Fibroblast of lung (primary cell): ENCODE measurements around the gene SUSD1. TPM values are rescaled to one million over a fixed set of nuclear protein-coding genes. Genes with fewer than 3 reads are reported as not detected.
A peak's percentile ranks its signal among the peaks of the same experiment; 100 is the strongest.

Experiments
- DNase-seq, 2 donors: peaks; one replicate each; pipeline versions ENCODE4 v3.0.0 to v3.0.0-alpha.2; 2010; ENCODE audit warnings: low read depth in 2 of 2
- H2AFZ ChIP-seq: 2 replicates; pipeline ENCODE4 v1.5.1; 2012; ENCODE audit warnings: low read length, control low read depth, inconsistent platforms
- H3K27ac ChIP-seq: 2 replicates; pipeline ENCODE4 v1.5.1; 2011; ENCODE audit warnings: low read length, control low read depth; ENCODE audit not compliant: insufficient read depth
- H3K27me3 ChIP-seq: 2 replicates; pipeline ENCODE4 v1.5.1; 2011; ENCODE audit warnings: mild to moderate bottlenecking, low read length; ENCODE audit not compliant: control insufficient read depth, insufficient read depth
- H3K36me3 ChIP-seq: 2 replicates; pipeline ENCODE4 v1.5.1; 2011; ENCODE audit warnings: low read length; ENCODE audit not compliant: control insufficient read depth, insufficient read depth
- H3K4me1 ChIP-seq: 2 replicates; pipeline ENCODE4 v1.5.1; 2011; ENCODE audit warnings: low read length; ENCODE audit not compliant: control insufficient read depth, insufficient read depth; ENCODE audit errors: extremely low read depth
- H3K4me2 ChIP-seq: 2 replicates; pipeline ENCODE4 v1.5.1; 2011; ENCODE audit warnings: low read length, control low read depth; ENCODE audit not compliant: insufficient read depth; ENCODE audit errors: extremely low read depth
- H3K4me3 ChIP-seq, 4 experiments: fragments of 200-600 bp in 1 of 4; sonication (generic) in 1 of 4; replicated peaks in 1 of 4; 2 replicates each; pipeline ENCODE4 v1.5.1; 2011 to 2016; ENCODE audit warnings: low read length in 4 of 4, low read depth in 3 of 4, mild to moderate bottlenecking in 3 of 4, control low read depth in 2 of 4, inconsistent platforms in 1 of 4, mixed read lengths in 1 of 4; ENCODE audit not compliant: insufficient read depth in 1 of 4; ENCODE audit errors: control extremely low read depth in 1 of 4
- H3K79me2 ChIP-seq: 2 replicates; pipeline ENCODE4 v1.5.1; 2012; ENCODE audit warnings: mild to moderate bottlenecking, low read length, inconsistent platforms; ENCODE audit not compliant: control insufficient read depth, insufficient read depth
- H3K9ac ChIP-seq: 2 replicates; pipeline ENCODE4 v1.5.1; 2011; ENCODE audit warnings: mild to moderate bottlenecking, low read length, control low read depth; ENCODE audit not compliant: insufficient read depth
- H3K9me3 ChIP-seq: 2 replicates; pipeline ENCODE4 v1.5.1; 2012; ENCODE audit warnings: low read depth, low read length; ENCODE audit not compliant: control insufficient read depth, insufficient read depth
- H4K20me1 ChIP-seq: 2 replicates; pipeline ENCODE4 v1.5.1; 2011; ENCODE audit warnings: low read length; ENCODE audit not compliant: control insufficient read depth, insufficient read depth; ENCODE audit errors: extremely low read depth
- CTCF ChIP-seq, 2 donors: IDR thresholded peaks in 1 of 2; conservative IDR thresholded peaks in 1 of 2; 1 replicate in 1 of 2; 2 replicates in 1 of 2; pipeline ENCODE4 v1.5.1; 2011 to 2012; ENCODE audit warnings: low read length in 2 of 2, control low read depth in 1 of 2, inconsistent platforms in 1 of 2, low read depth in 1 of 2, mild to moderate bottlenecking in 1 of 2
- EZH2 ChIP-seq: IDR thresholded peaks from 2 replicates; pipeline ENCODE4 v1.5.1; 2012; ENCODE audit warnings: low read length, control low read depth, mild to moderate bottlenecking; ENCODE audit errors: missing control alignments
- polyA plus RNA-seq, 2 donors: library from polyadenylated mRNA; depleted of rRNA in 1 of 2; stranded (reverse) in 1 of 2; unstranded in 1 of 2; fragments of >200 nt; gene quantifications; 2 replicates each; pipeline ENCODE4 v1.2.1, GENCODE V29; 2011 to 2012; ENCODE audit warnings: missing spikeins in 1 of 2
- total RNA-seq: library from RNA; depleted of rRNA; stranded (reverse); fragments of >200 nt; gene quantifications from 2 replicates; pipeline ENCODE4 v1.2.1, GENCODE V29; 2014

SUSD1 gene
- total and polyA plus RNA-seq, 2 donors (not counting 1 experiment from before 2014, with no cell fraction given), result 27.4 to 28.6 TPM

DNA sequence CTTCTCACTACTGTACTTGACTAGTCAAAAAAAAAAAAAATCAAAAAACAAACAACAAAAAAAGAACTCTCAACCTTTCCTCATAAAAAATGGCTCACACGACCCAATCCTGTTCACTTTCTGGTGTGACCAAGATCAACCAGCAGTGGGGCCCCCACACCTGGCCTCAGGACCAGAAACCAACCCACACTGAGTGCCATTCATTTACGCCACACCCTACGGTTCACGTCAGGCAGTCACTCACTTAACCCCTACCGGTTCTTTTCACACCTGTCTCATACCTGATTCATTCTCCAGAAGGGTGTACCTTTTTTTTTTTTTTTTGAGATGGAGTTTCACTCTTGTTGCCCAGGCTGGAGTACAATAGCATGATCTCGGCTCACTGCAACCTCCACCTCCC is 5.7 kb downstream of the SUSD1 start:
- no peak overlapping the region for H2AFZ ChIP-seq
- no peaks in the 10 kb centered on the region for H3K9me3 ChIP-seq
- no peak overlapping the region for H3K4me3 ChIP-seq
- H3K27ac ChIP-seq, result no peak overlapping the region
- peaks cover 7% of the 10 kb centered on the region for H3K4me1 ChIP-seq
- no peaks in the 10 kb centered on the region for H3K79me2 ChIP-seq
- peaks cover 2% of the 10 kb centered on the region for H3K36me3 ChIP-seq
- no peak overlapping the region for H3K9ac ChIP-seq
- H3K4me2 ChIP-seq, result no peak overlapping the region
- TF ChIP-seq EZH2 (no peak), CTCF (conservative IDR thresholded peaks at IDR 0.05 in 1 of 2, IDR thresholded peaks at IDR 0.05 in 1 of 2; ENCODE audit: low read depth in 1 of 2, low read length in 2 of 2) (no peak)
- H4K20me1 ChIP-seq, result no peaks in the 10 kb centered on the region
- no peak for DNase-seq
- H3K27me3 ChIP-seq, result no peaks in the 10 kb centered on the region

DNA sequence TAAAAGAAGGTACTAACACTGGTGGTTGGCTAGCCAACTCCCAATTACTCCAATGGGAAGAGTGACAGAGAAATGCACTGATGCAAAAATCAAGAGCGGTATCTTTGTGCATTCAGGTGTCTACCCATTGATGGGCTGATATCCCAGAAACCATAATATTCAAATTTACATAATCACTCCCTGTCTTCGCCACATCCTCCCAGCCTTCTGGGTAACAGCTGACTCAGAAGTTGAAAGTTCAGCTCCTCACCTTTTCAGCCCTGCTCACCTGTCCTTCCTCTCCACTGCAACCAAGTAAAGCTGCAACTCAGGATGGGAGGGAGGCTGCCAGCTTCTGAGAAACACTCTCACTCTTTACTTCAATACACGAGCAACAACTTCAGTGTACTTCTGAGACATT is 6.9 kb downstream of the SUSD1 start:
- Histone ChIP-seq H2AFZ (no peak overlapping the region), H3K4me1 (peaks cover 3% of the 10 kb centered on the region), H3K79me2 (no peaks in the 10 kb centered on the region), H3K4me3 (no peak overlapping the region), H3K27me3 (no peaks in the 10 kb centered on the region), H3K4me2 (no peak overlapping the region), H3K9me3 (no peaks in the 10 kb centered on the region), H4K20me1 (no peaks in the 10 kb centered on the region), H3K27ac (no peak overlapping the region), H3K9ac (no peak overlapping the region), H3K36me3 (no peaks in the 10 kb centered on the region)
- TF ChIP-seq CTCF (conservative IDR thresholded peaks at IDR 0.05 in 1 of 2, IDR thresholded peaks at IDR 0.05 in 1 of 2; ENCODE audit: low read depth in 1 of 2, low read length in 2 of 2), result no peak
- TF ChIP-seq EZH2, result no peak
- DNase-seq, result no peak

- H3K36me3 ChIP-seq, result no peaks in the 10 kb centered on the region
- H3K9me3 ChIP-seq, result no peaks in the 10 kb centered on the region
- no peaks in the 10 kb centered on the region for H3K79me2 ChIP-seq
- H3K27ac ChIP-seq, result no peak overlapping the region
- H3K27me3 ChIP-seq, result no peaks in the 10 kb centered on the region
- no peak overlapping the region for H3K4me2 ChIP-seq
- H3K9ac ChIP-seq, result no peak overlapping the region
- H2AFZ ChIP-seq, result no peak overlapping the region
- DNase-seq, result peak; percentile 36 to 57
- H4K20me1 ChIP-seq, result no peaks in the 10 kb centered on the region
- H3K4me3 ChIP-seq, result no peak overlapping the region
- no peak for TF ChIP-seq EZH2
- TF ChIP-seq CTCF (conservative IDR thresholded peaks at IDR 0.05 in 1 of 2, IDR thresholded peaks at IDR 0.05 in 1 of 2; ENCODE audit: low read depth in 1 of 2, low read length in 2 of 2), result no peak
- H3K4me1 ChIP-seq, result peaks cover 3% of the 10 kb centered on the region
Observed at GRCh38 chr9:112166176-112167140, 8.6 kb downstream of the SUSD1 start.
